Measurements from ENCODE around the gene ZNF597.

Gene ZNF597

DNA sequence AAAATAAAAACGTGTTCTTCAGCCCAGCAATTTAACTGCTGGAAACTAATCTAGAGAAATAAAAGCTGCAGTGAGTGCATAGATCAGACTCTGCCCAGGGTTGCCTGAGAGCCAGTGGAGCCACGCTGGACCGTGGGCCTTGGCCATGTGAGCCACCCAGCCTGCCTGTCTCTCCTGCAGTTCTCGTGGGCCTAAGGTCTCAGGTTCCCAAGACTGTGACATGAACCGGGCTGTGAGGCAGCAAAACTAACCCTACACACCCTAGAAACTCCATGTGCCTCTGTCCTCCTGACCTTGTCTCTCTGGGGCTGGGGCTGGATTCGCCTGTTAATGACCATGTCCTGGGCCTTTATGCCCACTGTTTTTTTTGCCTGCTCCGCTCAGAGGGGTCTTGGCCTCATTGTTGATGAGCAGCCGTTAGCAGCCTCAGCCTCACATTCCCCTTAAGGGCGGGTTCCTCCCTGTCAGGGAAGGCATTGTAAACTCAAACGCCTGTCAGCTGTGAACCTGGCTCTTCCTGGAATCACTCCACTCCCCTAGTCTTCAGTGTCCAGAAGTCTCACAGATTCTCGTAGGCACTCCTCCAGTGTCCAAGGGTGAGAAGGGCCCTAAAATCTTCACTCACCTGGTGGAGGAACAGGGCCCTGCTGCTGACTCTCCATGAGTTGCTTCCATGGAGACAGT, 35.1 kb upstream of the ZNF597 start:
- no peak for ATAC-seq
- no peak for TF ChIP-seq CSDC2 (CRISPR knock-in tag; IDR thresholded peaks at IDR 0.05)
- TF ChIP-seq, protein P1, sequence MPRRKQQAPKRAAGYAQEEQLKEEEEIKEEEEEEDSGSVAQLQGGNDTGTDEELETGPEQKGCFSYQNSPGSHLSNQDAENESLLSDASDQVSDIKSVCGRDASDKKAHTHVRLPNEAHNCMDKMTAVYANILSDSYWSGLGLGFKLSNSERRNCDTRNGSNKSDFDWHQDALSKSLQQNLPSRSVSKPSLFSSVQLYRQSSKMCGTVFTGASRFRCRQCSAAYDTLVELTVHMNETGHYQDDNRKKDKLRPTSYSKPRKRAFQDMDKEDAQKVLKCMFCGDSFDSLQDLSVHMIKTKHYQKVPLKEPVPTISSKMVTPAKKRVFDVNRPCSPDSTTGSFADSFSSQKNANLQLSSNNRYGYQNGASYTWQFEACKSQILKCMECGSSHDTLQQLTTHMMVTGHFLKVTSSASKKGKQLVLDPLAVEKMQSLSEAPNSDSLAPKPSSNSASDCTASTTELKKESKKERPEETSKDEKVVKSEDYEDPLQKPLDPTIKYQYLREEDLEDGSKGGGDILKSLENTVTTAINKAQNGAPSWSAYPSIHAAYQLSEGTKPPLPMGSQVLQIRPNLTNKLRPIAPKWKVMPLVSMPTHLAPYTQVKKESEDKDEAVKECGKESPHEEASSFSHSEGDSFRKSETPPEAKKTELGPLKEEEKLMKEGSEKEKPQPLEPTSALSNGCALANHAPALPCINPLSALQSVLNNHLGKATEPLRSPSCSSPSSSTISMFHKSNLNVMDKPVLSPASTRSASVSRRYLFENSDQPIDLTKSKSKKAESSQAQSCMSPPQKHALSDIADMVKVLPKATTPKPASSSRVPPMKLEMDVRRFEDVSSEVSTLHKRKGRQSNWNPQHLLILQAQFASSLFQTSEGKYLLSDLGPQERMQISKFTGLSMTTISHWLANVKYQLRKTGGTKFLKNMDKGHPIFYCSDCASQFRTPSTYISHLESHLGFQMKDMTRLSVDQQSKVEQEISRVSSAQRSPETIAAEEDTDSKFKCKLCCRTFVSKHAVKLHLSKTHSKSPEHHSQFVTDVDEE (CRISPR knock-in tag; IDR thresholded peaks at IDR 0.05): no peak
- TF ChIP-seq ISL1 (CRISPR knock-in tag; IDR thresholded peaks at IDR 0.05): no peak
- TF ChIP-seq ZFP30 (CRISPR knock-in tag; IDR thresholded peaks at IDR 0.05): no peak
- TF ChIP-seq ZFP3 (CRISPR knock-in tag; IDR thresholded peaks at IDR 0.05): no peak
- no peak for TF ChIP-seq OSR1 (CRISPR knock-in tag; IDR thresholded peaks at IDR 0.05)
- no peak for TF ChIP-seq ZNF565 (CRISPR knock-in tag; conservative IDR thresholded peaks at IDR 0.05; ENCODE audit: low read depth)
- TF ChIP-seq, protein P2, sequence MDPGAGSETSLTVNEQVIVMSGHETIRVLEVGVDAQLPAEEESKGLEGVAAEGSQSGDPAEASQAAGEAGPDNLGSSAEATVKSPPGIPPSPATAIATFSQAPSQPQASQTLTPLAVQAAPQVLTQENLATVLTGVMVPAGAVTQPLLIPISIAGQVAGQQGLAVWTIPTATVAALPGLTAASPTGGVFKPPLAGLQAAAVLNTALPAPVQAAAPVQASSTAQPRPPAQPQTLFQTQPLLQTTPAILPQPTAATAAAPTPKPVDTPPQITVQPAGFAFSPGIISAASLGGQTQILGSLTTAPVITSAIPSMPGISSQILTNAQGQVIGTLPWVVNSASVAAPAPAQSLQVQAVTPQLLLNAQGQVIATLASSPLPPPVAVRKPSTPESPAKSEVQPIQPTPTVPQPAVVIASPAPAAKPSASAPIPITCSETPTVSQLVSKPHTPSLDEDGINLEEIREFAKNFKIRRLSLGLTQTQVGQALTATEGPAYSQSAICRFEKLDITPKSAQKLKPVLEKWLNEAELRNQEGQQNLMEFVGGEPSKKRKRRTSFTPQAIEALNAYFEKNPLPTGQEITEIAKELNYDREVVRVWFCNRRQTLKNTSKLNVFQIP (CRISPR knock-in tag; IDR thresholded peaks at IDR 0.05; ENCODE audit: borderline replicate concordance, low read depth): no peak
- no peak for TF ChIP-seq RARB (CRISPR knock-in tag; IDR thresholded peaks at IDR 0.05)

DNA sequence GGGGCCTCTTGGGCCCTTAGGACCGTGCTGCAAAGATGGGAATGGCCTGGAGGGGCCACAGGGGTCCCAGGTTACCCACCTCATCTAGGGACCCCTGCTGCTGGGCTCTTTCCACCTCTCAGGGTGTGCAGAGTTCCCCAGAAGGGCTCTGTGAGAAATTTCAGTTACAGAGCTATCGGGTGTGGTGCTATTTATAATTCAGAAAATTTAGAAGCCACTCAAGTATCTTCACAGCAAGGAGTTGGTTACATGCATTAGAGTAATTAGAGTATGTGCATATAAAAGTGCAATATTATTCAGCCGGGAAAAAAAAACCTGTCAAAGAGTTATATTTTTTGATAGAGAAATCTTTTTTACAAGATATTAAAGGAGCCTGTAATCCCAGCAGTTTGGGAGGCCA, 33.1 kb upstream of the ZNF597 start:
- TF ChIP-seq, protein P1 (CRISPR knock-in tag; IDR thresholded peaks at IDR 0.05): no peak
- TF ChIP-seq ZFP30 (CRISPR knock-in tag; IDR thresholded peaks at IDR 0.05): no peak
- no peak for TF ChIP-seq ZFP3 (CRISPR knock-in tag; IDR thresholded peaks at IDR 0.05)
- TF ChIP-seq, protein P3, sequence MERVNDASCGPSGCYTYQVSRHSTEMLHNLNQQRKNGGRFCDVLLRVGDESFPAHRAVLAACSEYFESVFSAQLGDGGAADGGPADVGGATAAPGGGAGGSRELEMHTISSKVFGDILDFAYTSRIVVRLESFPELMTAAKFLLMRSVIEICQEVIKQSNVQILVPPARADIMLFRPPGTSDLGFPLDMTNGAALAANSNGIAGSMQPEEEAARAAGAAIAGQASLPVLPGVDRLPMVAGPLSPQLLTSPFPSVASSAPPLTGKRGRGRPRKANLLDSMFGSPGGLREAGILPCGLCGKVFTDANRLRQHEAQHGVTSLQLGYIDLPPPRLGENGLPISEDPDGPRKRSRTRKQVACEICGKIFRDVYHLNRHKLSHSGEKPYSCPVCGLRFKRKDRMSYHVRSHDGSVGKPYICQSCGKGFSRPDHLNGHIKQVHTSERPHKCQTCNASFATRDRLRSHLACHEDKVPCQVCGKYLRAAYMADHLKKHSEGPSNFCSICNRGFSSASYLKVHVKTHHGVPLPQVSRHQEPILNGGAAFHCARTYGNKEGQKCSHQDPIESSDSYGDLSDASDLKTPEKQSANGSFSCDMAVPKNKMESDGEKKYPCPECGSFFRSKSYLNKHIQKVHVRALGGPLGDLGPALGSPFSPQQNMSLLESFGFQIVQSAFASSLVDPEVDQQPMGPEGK (CRISPR knock-in tag; IDR thresholded peaks at IDR 0.05; ENCODE audit: borderline replicate concordance): no peak
- TF ChIP-seq ESRRG (CRISPR knock-in tag; IDR thresholded peaks at IDR 0.05): no peak
- no peak for TF ChIP-seq OSR1 (CRISPR knock-in tag; IDR thresholded peaks at IDR 0.05)
- TF ChIP-seq ZNF565 (CRISPR knock-in tag; conservative IDR thresholded peaks at IDR 0.05; ENCODE audit: low read depth): no peak
- TF ChIP-seq RARB (CRISPR knock-in tag; IDR thresholded peaks at IDR 0.05): no peak
- no peak for TF ChIP-seq TCF4 (CRISPR knock-in tag; IDR thresholded peaks at IDR 0.05; ENCODE audit: borderline replicate concordance)
- ATAC-seq: no peak

DNA sequence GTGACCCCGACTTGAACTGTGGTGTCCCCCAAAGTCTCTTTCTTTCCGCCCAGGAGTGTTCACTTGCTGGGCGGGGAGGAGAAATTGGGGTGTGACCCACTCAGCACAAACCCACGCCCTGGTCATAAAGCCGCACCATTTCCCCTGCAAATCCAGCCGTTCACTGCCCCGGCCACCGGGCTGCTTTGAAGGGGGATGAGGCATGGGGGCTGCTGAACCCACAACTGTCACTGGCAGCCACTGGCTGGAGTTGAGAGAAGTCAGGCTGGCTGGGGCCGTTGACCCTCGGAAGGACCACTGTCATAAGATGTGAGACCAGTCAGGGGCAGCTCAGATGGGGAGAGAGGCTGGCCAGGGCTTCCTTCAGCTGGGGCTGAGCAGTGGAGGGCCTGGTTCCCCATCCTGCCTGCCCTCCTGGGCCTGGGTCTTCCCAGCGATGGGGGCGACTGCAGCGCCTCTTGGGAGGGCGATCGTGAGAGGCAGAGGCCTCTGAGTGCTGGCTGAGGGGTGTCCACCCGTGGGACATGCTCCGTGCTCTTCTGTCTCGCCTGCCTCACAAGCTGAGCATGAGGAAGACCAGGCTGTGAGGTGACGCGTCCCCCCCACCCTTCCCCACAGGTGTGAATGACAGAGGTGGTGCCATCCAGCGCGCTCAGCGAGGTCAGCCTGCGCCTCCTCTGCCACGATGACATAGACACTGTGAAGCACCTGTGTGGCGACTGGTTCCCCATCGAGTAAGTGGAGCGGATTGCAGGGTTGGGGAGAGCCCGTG, 32.5 kb upstream of the ZNF597 start:
- no peak for ATAC-seq
- TF ChIP-seq, protein P3 (CRISPR knock-in tag; IDR thresholded peaks at IDR 0.05; ENCODE audit: borderline replicate concordance): no peak
- TF ChIP-seq SNAI2 (CRISPR knock-in tag; IDR thresholded peaks at IDR 0.05) (no peak), CSDC2 (CRISPR knock-in tag; IDR thresholded peaks at IDR 0.05) (no peak), ZFP3 (CRISPR knock-in tag; IDR thresholded peaks at IDR 0.05) (no peak), ARNTL (CRISPR knock-in tag; IDR thresholded peaks at IDR 0.05; ENCODE audit: borderline replicate concordance, low read depth) (no peak), GLIS3 (CRISPR knock-in tag; IDR thresholded peaks at IDR 0.05) (no peak), OSR1 (CRISPR knock-in tag; IDR thresholded peaks at IDR 0.05) (no peak), ESRRG (CRISPR knock-in tag; IDR thresholded peaks at IDR 0.05) (no peak), BACH2 (CRISPR knock-in tag; IDR thresholded peaks at IDR 0.05; ENCODE audit: borderline replicate concordance) (no peak)
- TF ChIP-seq, protein P1 (CRISPR knock-in tag; IDR thresholded peaks at IDR 0.05): no peak
- TF ChIP-seq, protein P2 (CRISPR knock-in tag; IDR thresholded peaks at IDR 0.05; ENCODE audit: borderline replicate concordance, low read depth): no peak

Measured in SK-N-SH treated with all-trans-retinoic acid at 6 μM for 48 hours (cell line).